ENCODE results near the gene ITPK1. TPM values are rescaled to one million over a fixed set of nuclear protein-coding genes. Genes with fewer than 3 reads are reported as not detected.

Gene ITPK1
- total and polyA plus RNA-seq, 7 experiments from 2014 or later: 10.2 to 71.8 (median 21.3) TPM

DNA sequence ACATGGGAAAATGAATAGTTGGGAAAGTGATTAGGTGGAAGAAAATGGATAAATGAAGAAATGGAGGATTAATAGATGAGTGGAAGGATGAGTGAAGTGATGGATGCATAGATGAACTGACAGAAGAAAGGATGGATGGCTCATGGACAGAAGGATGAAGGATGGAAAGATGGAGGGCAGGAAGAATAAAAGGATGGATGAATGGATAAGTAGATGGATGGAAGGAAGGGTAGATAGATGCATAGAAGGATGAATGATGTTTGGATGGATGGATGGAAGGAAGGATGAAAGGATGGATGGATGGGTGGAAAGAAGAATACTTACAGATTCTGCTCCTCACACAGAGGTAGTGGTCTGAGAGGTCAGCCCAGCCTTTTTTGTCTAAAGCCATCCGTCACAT is 228.6 kb downstream of the ITPK1 start:
- H3K36me3 ChIP-seq (ENCODE audit: control insufficient read depth in 2 of 3, insufficient read depth in 3 of 3, low read length in 3 of 3): no peaks in the 10 kb centered on the region
- Mint-ChIP-seq H3K27ac (no peak overlapping the region), H3K9me3 (peaks cover 0 to 10% (median 1%) of the 10 kb centered on the region in 11 donors), H3K36me3 (peaks cover 0 to 8% (median 0%) of the 10 kb centered on the region in 5 donors), H3K4me1 (peaks cover 0 to 4% (median 0%) of the 10 kb centered on the region in 7 donors), H3K4me3 (no peak overlapping the region), H3K27me3 (peaks cover 6 to 25% (median 14%) of the 10 kb centered on the region in 5 donors)
- intact Hi-C loops (cut with micrococcal nuclease): no loop called here
- no peaks in the 10 kb centered on the region for H3K27me3 ChIP-seq (ENCODE audit: control insufficient read depth in 2 of 2, insufficient read depth in 2 of 2, low read length in 2 of 2)
- no peaks in the 10 kb centered on the region for H3K4me1 ChIP-seq (ENCODE audit: control insufficient read depth in 2 of 2, insufficient read depth in 2 of 2, low read length in 2 of 2)
- POLR2A ChIA-PET: no interaction called here
- no peaks in the 10 kb centered on the region for H3K9me3 ChIP-seq (ENCODE audit: control insufficient read depth in 2 of 3, low read length in 3 of 3)
- ATAC-seq (no peak), DNase-seq (no peak)
- CTCF ChIA-PET: no interaction called here
- H3K27ac ChIP-seq (ENCODE audit: low read depth, low read length): no peak overlapping the region
- no peak overlapping the region for H3K4me3 ChIP-seq (ENCODE audit: low read length)

Other genes with a start within 250 kb of the ITPK1 start
- not detected for gene CHGA, start 192.8 kb downstream of the ITPK1 start, total RNA-seq
- gene CHGA, start 192.8 kb downstream of the ITPK1 start, polyA plus RNA-seq: not detected
- 100 to 1,000 TPM in 1 of 5 experiments, 10 to 100 TPM in 4; 20.5 to 102 (median 43.6) TPM for gene MOAP1, start 69.0 kb upstream of the ITPK1 start, total RNA-seq
- 10 to 100 TPM; 59.4 to 80.8 TPM for gene MOAP1, start 69.0 kb upstream of the ITPK1 start, polyA plus RNA-seq
- gene LYSET, start 69.4 kb upstream of the ITPK1 start, total RNA-seq: 10 to 100 TPM in 4 of 5 experiments, 1 to 10 TPM in 1; 8.0 to 26.6 (median 12.4) TPM
- gene LYSET, start 69.4 kb upstream of the ITPK1 start, polyA plus RNA-seq: 10 to 100 TPM; 42.1 to 47.7 TPM
- 10 to 100 TPM in 2 of 5 experiments, 1 to 10 TPM in 3; 3.5 to 17.4 (median 8.3) TPM for gene GON7, start 91.1 kb upstream of the ITPK1 start, total RNA-seq
- 10 to 100 TPM; 12.4 to 19.2 TPM for gene GON7, start 91.1 kb upstream of the ITPK1 start, polyA plus RNA-seq
- 10 to 100 TPM; 10.1 to 31.3 (median 13.5) TPM for gene UBR7, start 91.3 kb upstream of the ITPK1 start, total RNA-seq
- gene UBR7, start 91.3 kb upstream of the ITPK1 start, polyA plus RNA-seq: 10 to 100 TPM; 26.6 to 27.8 TPM
- gene BTBD7, start 217.1 kb upstream of the ITPK1 start, total RNA-seq: 10 to 100 TPM; 18.5 to 31.7 (median 27.5) TPM
- 10 to 100 TPM in 1 of 2 donors, 1 to 10 TPM in 1; 7.5 to 12.4 TPM for gene BTBD7, start 217.1 kb upstream of the ITPK1 start, polyA plus RNA-seq
- not detected for gene COX8C, start 231.3 kb upstream of the ITPK1 start, total RNA-seq
- not detected for gene COX8C, start 231.3 kb upstream of the ITPK1 start, polyA plus RNA-seq